Naive thymus-derived CD4-positive, alpha-beta T cell (primary cell): Measurements from ENCODE around the gene TBX1. TPM values are rescaled to one million over a fixed set of nuclear protein-coding genes. Genes with fewer than 3 reads are reported as not detected.

Experiments
- ATAC-seq: fragments of 150-1000 bp; cut with Tn5 transposase; 2 replicates; pipeline ENCODE4 v1.10.0; 2021; ENCODE audit warnings: mild to moderate bottlenecking, moderate library complexity
- CTCF ChIA-PET: fragments of 350-600 bp; sonication (Branson Sonifier 250); formaldehyde crosslinking; loops from one replicate; lab custom pipeline; 2021; ENCODE audit warnings: antibody characterized with exemption; lab: Charles Lee
- POLR2A ChIA-PET: fragments of 350-600 bp; sonication (Branson Sonifier 250); formaldehyde crosslinking; loops from one replicate; lab custom pipeline; 2021; ENCODE audit warnings: antibody characterized with exemption, inconsistent platforms; lab: Charles Lee
- DNase-seq, 9 donors: peaks; one replicate each; pipeline versions ENCODE4 v3.0.0 to v3.0.0-alpha.2; 2020 to 2022; ENCODE audit warnings: mixed read lengths in 1 of 9
- H3K27ac ChIP-seq: one replicate; pipeline ENCODE4 v1.7.0; 2013; ENCODE audit warnings: mild to moderate bottlenecking, low read depth, low read length, moderate library complexity
- H3K27me3 ChIP-seq, 2 donors: one replicate each; pipeline ENCODE4 v1.7.0; 2013; ENCODE audit warnings: low read length in 2 of 2, mild to moderate bottlenecking in 2 of 2, moderate library complexity in 2 of 2; ENCODE audit not compliant: control insufficient read depth in 2 of 2, insufficient read depth in 2 of 2
- H3K36me3 ChIP-seq, 3 experiments: 1 replicate in 2 of 3; 2 replicates in 1 of 3; pipeline ENCODE4 v1.7.0; 2013; ENCODE audit warnings: low read length in 3 of 3, mild to moderate bottlenecking in 3 of 3, moderate library complexity in 1 of 3; ENCODE audit not compliant: insufficient read depth in 3 of 3, control insufficient read depth in 2 of 3
- H3K4me1 ChIP-seq, 2 donors: one replicate each; pipeline ENCODE4 v1.7.0; 2013; ENCODE audit warnings: low read length in 2 of 2, mild to moderate bottlenecking in 2 of 2, moderate library complexity in 1 of 2; ENCODE audit not compliant: control insufficient read depth in 2 of 2, insufficient read depth in 2 of 2
- H3K4me3 ChIP-seq: 2 replicates; pipeline ENCODE4 v1.7.0; 2013; ENCODE audit warnings: mild to moderate bottlenecking, low read length
- H3K9me3 ChIP-seq, 3 experiments: 1 replicate in 2 of 3; 2 replicates in 1 of 3; pipeline ENCODE4 v1.7.0; 2013; ENCODE audit warnings: low read length in 3 of 3; ENCODE audit not compliant: control insufficient read depth in 2 of 3
- H3K27ac Mint-ChIP-seq, 9 donors: one replicate each; pipeline ENCODE4 v1.8.0; 2020 to 2022; ENCODE audit warnings: mixed read lengths in 9 of 9, mild to moderate bottlenecking in 8 of 9, moderate library complexity in 5 of 9, inconsistent platforms in 2 of 9
- H3K27me3 Mint-ChIP-seq, 5 donors: one replicate each; pipeline ENCODE4 v1.8.0; 2021 to 2022; ENCODE audit warnings: mixed read lengths in 5 of 5, mild to moderate bottlenecking in 1 of 5
- H3K36me3 Mint-ChIP-seq, 5 donors: one replicate each; pipeline ENCODE4 v1.8.0; 2020 to 2022; ENCODE audit warnings: mixed read lengths in 5 of 5, mild to moderate bottlenecking in 3 of 5, inconsistent platforms in 1 of 5
- H3K4me1 Mint-ChIP-seq, 7 donors: one replicate each; pipeline ENCODE4 v1.8.0; 2020 to 2022; ENCODE audit warnings: mixed read lengths in 7 of 7, mild to moderate bottlenecking in 3 of 7, inconsistent platforms in 1 of 7
- H3K4me3 Mint-ChIP-seq, 10 donors: one replicate each; pipeline ENCODE4 v1.8.0; 2020 to 2022; ENCODE audit warnings: mild to moderate bottlenecking in 10 of 10, mixed read lengths in 10 of 10, moderate library complexity in 6 of 10, inconsistent platforms in 2 of 10
- H3K9me3 Mint-ChIP-seq, 11 donors: one replicate each; pipeline ENCODE4 v1.8.0; 2020 to 2022; ENCODE audit warnings: mixed read lengths in 11 of 11, mild to moderate bottlenecking in 4 of 11, inconsistent platforms in 1 of 11, moderate library complexity in 1 of 11
- intact Hi-C, 2 donors: fragments of 100-400 bp; cut with micrococcal nuclease; formaldehyde crosslinking; loops; one replicate each; pipeline ENCODE4 v1.15.1; 2023
- polyA plus RNA-seq, 2 donors: library from polyadenylated mRNA; unstranded; fragments of 300-500 nt; fragmentation: Illumina TruSeq; gene quantifications; one replicate each; pipeline ENCODE4 v1.2.3, GENCODE V29; 2021
- total RNA-seq, 6 experiments: library from RNA in 5 of 6; stranded (reverse) in 5 of 6; gene quantifications; 1 replicate in 5 of 6; 2 replicates in 1 of 6; pipeline ENCODE4 v1.2.3 and lab custom pipeline; 2021 to 2026

Gene TBX1
- total and polyA plus RNA-seq, 7 experiments from 2014 or later, result 0.22 TPM; not detected in 6

GRCh38 chr22:19758896-19759426 lies 1.6 kb upstream of the TBX1 start:
- no peak overlapping the region for H3K4me3 ChIP-seq
- H3K27ac ChIP-seq, result no peak overlapping the region
- peaks cover 19 to 44% (median 26%) of the 10 kb centered on the region in 7 donors for H3K4me1 Mint-ChIP-seq
- DNase-seq (no peak), ATAC-seq (no peak)
- ChIA-PET POLR2A (no interaction called here), CTCF (no interaction called here)
- peaks cover 41 to 76% (median 52%) of the 10 kb centered on the region in 5 donors for H3K27me3 Mint-ChIP-seq
- H3K4me3 Mint-ChIP-seq, result peak overlapping the region in 6 of 10 donors; percentile 40 to 99 (median 49)
- peaks cover 0 to 8% (median 7%) of the 10 kb centered on the region in 5 donors for H3K36me3 Mint-ChIP-seq
- no peak overlapping the region for H3K27ac Mint-ChIP-seq
- intact Hi-C loops, result loop anchor here in 1 of 2 donors (5.0 kb wide), 1 partner anchor 98 kb away; no protein-coding TSS in a partner anchor
- peaks cover 0 to 2% (median 0%) of the 10 kb centered on the region in 11 donors for H3K9me3 Mint-ChIP-seq
- H3K36me3 ChIP-seq, result no peaks in the 10 kb centered on the region
- peaks cover 8 to 23% of the 10 kb centered on the region in 2 donors for H3K4me1 ChIP-seq
- peaks cover 0 to 11% of the 10 kb centered on the region in 2 donors for H3K27me3 ChIP-seq
- H3K9me3 ChIP-seq, result no peaks in the 10 kb centered on the region

DNA sequence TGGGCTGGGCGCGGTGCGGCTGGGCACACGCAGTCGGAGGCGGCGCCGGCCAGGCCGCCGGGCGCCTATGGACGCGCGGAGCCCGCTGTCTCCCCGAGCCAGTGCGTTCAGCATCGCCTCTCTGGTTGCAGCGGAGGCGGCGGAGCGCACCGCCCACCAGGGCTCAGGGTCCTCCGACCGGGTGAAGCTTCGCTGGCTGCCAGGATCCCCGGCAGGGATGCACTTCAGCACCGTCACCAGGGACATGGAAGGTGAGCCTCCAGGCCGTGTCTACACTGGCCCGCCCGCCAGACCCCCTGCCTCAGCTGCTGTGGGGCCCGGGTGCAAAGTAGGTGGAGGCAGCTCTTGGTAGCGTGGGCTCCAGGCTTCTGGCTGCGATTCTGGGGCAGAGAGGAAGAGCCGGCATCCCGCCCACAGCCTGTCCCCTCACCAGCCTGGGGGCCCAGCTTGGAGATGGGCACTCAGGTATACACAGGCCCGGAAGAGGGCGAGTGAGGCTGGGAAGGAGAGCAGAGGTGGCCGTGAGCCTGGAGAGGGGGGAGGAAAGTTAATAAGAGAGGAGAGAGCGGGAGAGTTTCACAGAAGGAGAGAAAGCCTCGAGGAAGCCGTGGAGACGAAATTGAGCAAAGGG lies 1.0 kb upstream of the TBX1 start:
- H3K27ac ChIP-seq, result no peak overlapping the region
- H3K4me1 Mint-ChIP-seq, result peaks cover 19 to 44% (median 26%) of the 10 kb centered on the region in 7 donors
- no peak overlapping the region for H3K4me3 ChIP-seq
- intact Hi-C loops, result loop anchor here in 1 of 2 donors (5.0 kb wide), 1 partner anchor 98 kb away; no protein-coding TSS in a partner anchor
- POLR2A ChIA-PET, result no interaction called here
- ATAC-seq (no peak), DNase-seq (no peak)
- peaks cover 43 to 75% (median 52%) of the 10 kb centered on the region in 5 donors for H3K27me3 Mint-ChIP-seq
- H3K27ac Mint-ChIP-seq, result peak overlapping the region in 3 of 9 donors; percentile 28 to 59 (median 48)
- CTCF ChIA-PET, result no interaction called here
- H3K4me3 Mint-ChIP-seq, result peak overlapping the region; percentile 78 to 99 (median 89)
- H3K27me3 ChIP-seq, result peaks cover 0 to 11% of the 10 kb centered on the region in 2 donors
- no peaks in the 10 kb centered on the region for H3K9me3 ChIP-seq
- H3K36me3 Mint-ChIP-seq, result peaks cover 0 to 8% (median 7%) of the 10 kb centered on the region in 5 donors
- peaks cover 8 to 23% of the 10 kb centered on the region in 2 donors for H3K4me1 ChIP-seq
- H3K36me3 ChIP-seq, result no peaks in the 10 kb centered on the region
- H3K9me3 Mint-ChIP-seq, result peaks cover 0 to 2% (median 0%) of the 10 kb centered on the region in 11 donors

GRCh38 chr22:19760951-19761724 lies 560 bp downstream of the TBX1 start:
- DNase-seq, result no peak
- Histone ChIP-seq H3K4me1 (peaks cover 7 to 15% of the 10 kb centered on the region in 2 donors), H3K36me3 (no peaks in the 10 kb centered on the region), H3K27me3 (peaks cover 0 to 8% of the 10 kb centered on the region in 2 donors), H3K9me3 (no peaks in the 10 kb centered on the region), H3K4me3 (no peak overlapping the region), H3K27ac (no peak overlapping the region)
- H3K4me3 Mint-ChIP-seq, result peak overlapping the region in 9 of 10 donors; percentile 65 to 87 (median 77)
- H3K27me3 Mint-ChIP-seq, result peaks cover 41 to 71% (median 48%) of the 10 kb centered on the region in 5 donors
- peaks cover 0 to 3% (median 0%) of the 10 kb centered on the region in 11 donors for H3K9me3 Mint-ChIP-seq
- H3K27ac Mint-ChIP-seq, result peak overlapping the region in 1 of 9 donors; percentile 62
- H3K36me3 Mint-ChIP-seq, result peaks cover 0 to 8% (median 7%) of the 10 kb centered on the region in 5 donors
- ChIA-PET CTCF (interaction anchor here (1.1 to 1.6 kb wide), 2 partner anchors 31 to 82 kb away, joined by 3 to 4 read pairs; no protein-coding TSS in a partner anchor), POLR2A (no interaction called here)
- no peak for ATAC-seq
- H3K4me1 Mint-ChIP-seq, result peaks cover 19 to 46% (median 28%) of the 10 kb centered on the region in 7 donors
- intact Hi-C loops, result no loop called here

DNA sequence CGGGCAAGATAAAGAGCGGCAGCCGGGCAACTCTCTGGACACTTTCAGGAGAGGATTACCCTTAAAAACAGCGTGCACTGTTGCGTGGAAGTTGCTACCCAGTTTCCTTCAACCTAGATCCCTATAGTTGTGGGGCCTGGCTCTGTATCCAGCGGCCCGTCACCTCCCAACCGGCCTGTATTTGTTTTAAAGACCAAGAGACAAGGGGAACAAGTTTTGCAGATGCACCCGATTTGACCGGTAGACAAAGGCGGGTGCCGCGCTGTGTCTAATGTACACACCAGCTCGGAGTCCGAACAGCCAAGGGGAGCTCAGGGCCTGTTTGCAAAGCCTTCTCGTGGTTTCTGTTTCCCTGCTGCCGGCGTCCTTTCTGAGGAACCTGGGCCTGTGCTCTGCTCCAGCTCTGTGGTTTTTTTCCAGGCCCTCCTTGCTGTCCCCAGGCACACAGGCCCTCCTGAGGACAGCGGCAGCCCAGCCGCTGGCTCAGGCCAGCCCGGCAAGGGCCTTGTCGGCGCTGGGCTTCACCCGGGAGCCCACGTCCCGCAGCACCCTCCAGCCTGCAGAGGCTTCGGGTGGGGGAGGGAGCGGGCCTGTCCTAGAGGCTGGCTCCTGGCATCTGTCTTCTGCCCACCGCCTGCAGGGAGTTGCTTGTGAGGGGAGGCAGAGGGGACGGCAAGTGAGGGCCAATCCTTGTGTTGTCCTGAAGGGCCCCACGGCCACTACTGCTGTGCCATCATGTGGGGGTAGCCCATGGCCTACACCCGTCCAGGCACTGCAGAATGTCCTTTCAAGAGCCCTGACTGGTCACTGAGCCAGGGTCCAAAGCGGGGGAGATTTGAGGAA lies 1.4 kb downstream of the TBX1 start:
- Histone ChIP-seq H3K27ac (no peak overlapping the region), H3K4me1 (peaks cover 3 to 14% of the 10 kb centered on the region in 2 donors), H3K9me3 (no peaks in the 10 kb centered on the region), H3K27me3 (peaks cover 0 to 11% of the 10 kb centered on the region in 2 donors), H3K36me3 (no peaks in the 10 kb centered on the region), H3K4me3 (no peak overlapping the region)
- Mint-ChIP-seq H3K36me3 (peaks cover 0 to 8% (median 7%) of the 10 kb centered on the region in 5 donors), H3K9me3 (peaks cover 0 to 3% (median 0%) of the 10 kb centered on the region in 11 donors), H3K4me3 (peak overlapping the region in 9 of 10 donors; percentile 65 to 87 (median 77)), H3K4me1 (peaks cover 17 to 41% (median 24%) of the 10 kb centered on the region in 7 donors), H3K27ac (peak overlapping the region in 1 of 9 donors; percentile 62), H3K27me3 (peaks cover 38 to 67% (median 44%) of the 10 kb centered on the region in 5 donors)
- POLR2A ChIA-PET, result no interaction called here
- DNase-seq (no peak), ATAC-seq (no peak)
- intact Hi-C loops, result no loop called here
- CTCF ChIA-PET, result interaction anchor here (1.1 to 1.6 kb wide), 2 partner anchors 32 to 83 kb away, joined by 3 to 4 read pairs; no protein-coding TSS in a partner anchor

- peaks cover 4 to 20% of the 10 kb centered on the region in 2 donors for H3K27me3 ChIP-seq
- H3K36me3 Mint-ChIP-seq, result peaks cover 0 to 8% (median 7%) of the 10 kb centered on the region in 5 donors
- no peaks in the 10 kb centered on the region for H3K36me3 ChIP-seq
- CTCF ChIA-PET, result interaction anchor here (1.6 kb wide), 1 partner anchor 32 kb away, joined by 4 read pairs; no protein-coding TSS in a partner anchor
- peaks cover 0 to 20% of the 10 kb centered on the region in 2 donors for H3K4me1 ChIP-seq
- ATAC-seq (no peak), DNase-seq (no peak)
- H3K9me3 Mint-ChIP-seq, result peaks cover 0 to 3% (median 0%) of the 10 kb centered on the region in 11 donors
- intact Hi-C loops, result no loop called here
- no peak overlapping the region for H3K27ac ChIP-seq
- H3K27ac Mint-ChIP-seq, result no peak overlapping the region
- H3K4me3 Mint-ChIP-seq, result peak overlapping the region in 3 of 10 donors; percentile 11 to 41 (median 29)
- no peaks in the 10 kb centered on the region for H3K9me3 ChIP-seq
- peaks cover 13 to 42% (median 25%) of the 10 kb centered on the region in 7 donors for H3K4me1 Mint-ChIP-seq
- H3K27me3 Mint-ChIP-seq, result peaks cover 35 to 68% (median 46%) of the 10 kb centered on the region in 5 donors
- no peak overlapping the region for H3K4me3 ChIP-seq
- POLR2A ChIA-PET, result no interaction called here
These were observed 2.2 kb downstream of the TBX1 start for GRCh38 chr22:19762568-19763457.
